Stimulated activated CD4-positive, alpha-beta T cell treated with anti-CD3 and anti-CD28 coated beads, TNF-alpha, amount 100 ng/mL, for 4 hours (primary cell): ENCODE measurements around the gene PAK2.
"Not testable (repeated sequence)": the region's sequence is repeated elsewhere in the genome, so short reads cannot be mapped to it uniquely, and the experiment has no call there.

Source experiments
- DNase-seq, 3 experiments: peaks; one replicate each; pipeline ENCODE4 v3.0.0-alpha.2; 2020; ENCODE audit warnings: low read depth in 3 of 3

The PAK2 gene

GRCh38 chr3:196782511-196782910 is 42.9 kb downstream of the PAK2 start:
- DNase-seq, result no peak

GRCh38 chr3:196788528-196788927 is 48.9 kb downstream of the PAK2 start:
- no peak for DNase-seq

GRCh38 chr3:196789885-196790359 is 50.3 kb downstream of the PAK2 start:
- DNase-seq, result no peak

- DNase-seq, result no peak
Measured at GRCh38 chr3:196790636-196791035, 51.0 kb downstream of the PAK2 start.

- DNase-seq, result no peak
Measured at GRCh38 chr3:196792771-196793170, 53.1 kb downstream of the PAK2 start.

- no peak for DNase-seq
Measured at GRCh38 chr3:196793246-196793645, 53.6 kb downstream of the PAK2 start.

GRCh38 chr3:196794467-196794866 is 54.8 kb downstream of the PAK2 start:
- no peak for DNase-seq

- DNase-seq, result no peak
Measured at GRCh38 chr3:196796317-196796716, 56.7 kb downstream of the PAK2 start.

- no peak for DNase-seq
Measured at GRCh38 chr3:196800742-196801434, 61.2 kb downstream of the PAK2 start.

- no peak for DNase-seq
Measured at GRCh38 chr3:196803891-196804468, 64.3 kb downstream of the PAK2 start.

- no peak for DNase-seq
Measured at GRCh38 chr3:196804773-196805172, 65.1 kb downstream of the PAK2 start.

- DNase-seq, result no peak
Measured at GRCh38 chr3:196810963-196811581, 71.4 kb downstream of the PAK2 start.

- DNase-seq, result no peak
Measured at GRCh38 chr3:196812853-196813252, 73.2 kb downstream of the PAK2 start.

GRCh38 chr3:196813903-196814302 is 74.2 kb downstream of the PAK2 start:
- DNase-seq, result no peak

GRCh38 chr3:196821806-196822355 is 82.2 kb downstream of the PAK2 start:
- DNase-seq, result no peak

- DNase-seq, result not testable (repeated sequence)
Measured at GRCh38 chr3:196829651-196830050, 90.0 kb downstream of the PAK2 start.

- no peak for DNase-seq
Measured at GRCh38 chr3:196835086-196835485, 95.4 kb downstream of the PAK2 start.

GRCh38 chr3:196836626-196837025 is 97.0 kb downstream of the PAK2 start:
- DNase-seq, result not testable (repeated sequence)

GRCh38 chr3:196837819-196838420 is 98.3 kb downstream of the PAK2 start:
- peak; percentile 19 to 57 (median 50) for DNase-seq

GRCh38 chr3:196839351-196839750 is 99.7 kb downstream of the PAK2 start:
- DNase-seq, result not testable (repeated sequence)

GRCh38 chr3:196842567-196843434 is 103.1 kb downstream of the PAK2 start:
- DNase-seq, result no peak
